GM12873 (cell line): ENCODE results near the gene COL24A1.

Experiments used
- CTCF ChIP-seq: IDR thresholded peaks from 2 replicates; pipeline ENCODE4 v1.5.1; 2012; ENCODE audit warnings: low read depth, mild to moderate bottlenecking, moderate library complexity, low read length, control low read depth; ENCODE audit not compliant: insufficient read depth; ENCODE audit errors: missing control alignments

COL24A1 gene

GRCh38 chr1:86194491-86195034, 38.0 kb upstream of the COL24A1 start:
- TF ChIP-seq CTCF: no peak

GRCh38 chr1:86192417-86192816, 35.8 kb upstream of the COL24A1 start:
- TF ChIP-seq CTCF: no peak

GRCh38 chr1:86191958-86192357, 35.4 kb upstream of the COL24A1 start:
- TF ChIP-seq CTCF: no peak

GRCh38 chr1:86190873-86191272, 34.3 kb upstream of the COL24A1 start:
- TF ChIP-seq CTCF: no peak

GRCh38 chr1:86184426-86184825, 27.9 kb upstream of the COL24A1 start:
- no peak for TF ChIP-seq CTCF

- no peak for TF ChIP-seq CTCF
These were observed 27.2 kb upstream of the COL24A1 start for GRCh38 chr1:86183810-86184209.

- TF ChIP-seq CTCF: no peak
These were observed 19.7 kb upstream of the COL24A1 start for GRCh38 chr1:86176226-86176625.

GRCh38 chr1:86175756-86176155, 19.2 kb upstream of the COL24A1 start:
- no peak for TF ChIP-seq CTCF
